Hematopoietic multipotent progenitor cell treated with erythropoietin and hydrocortisone succinate and interleukin-3 and kit ligand, for 6 days (in vitro differentiated cells): ENCODE results near the gene P2RY4.
"Not testable (repeated sequence)": the region's sequence is repeated elsewhere in the genome, so short reads cannot be mapped to it uniquely, and the experiment has no call there.

Source experiments
- DNase-seq: peaks from one replicate; pipeline ENCODE4 v3.0.0-alpha.2; 2015

P2RY4 gene

GRCh38 chrX:70241501-70241900 is 18.5 kb downstream of the P2RY4 start:
- DNase-seq = no peak

GRCh38 chrX:70240751-70241150 is 19.3 kb downstream of the P2RY4 start:
- peak; percentile 55 for DNase-seq

DNA sequence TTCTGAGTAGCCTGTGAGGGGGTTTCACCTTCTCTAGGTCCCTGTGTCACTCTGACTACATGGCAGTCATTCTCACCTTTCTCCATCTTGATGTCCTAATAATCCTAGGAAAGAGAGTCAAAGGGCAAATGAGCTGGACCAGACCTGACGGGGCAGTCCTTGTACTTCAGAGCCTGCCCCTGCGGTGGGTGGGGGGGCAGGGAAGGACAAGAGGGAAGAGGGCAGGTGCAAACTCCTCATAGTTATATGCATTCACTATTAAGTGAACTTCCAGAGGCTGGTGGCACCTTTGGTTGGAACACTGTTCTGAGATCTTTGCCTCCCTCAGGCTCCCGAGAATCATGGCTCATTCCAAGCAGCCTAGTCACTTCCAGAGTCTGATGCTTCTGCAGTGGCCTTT is 25.6 kb downstream of the P2RY4 start, which contains the start of gene AWAT1:
AWAT1 (plus strand) TSS at position 301 of the 400 bp plus-strand sequence; CDS start at position 342, 41 bp downstream.
- no peak for DNase-seq

DNA sequence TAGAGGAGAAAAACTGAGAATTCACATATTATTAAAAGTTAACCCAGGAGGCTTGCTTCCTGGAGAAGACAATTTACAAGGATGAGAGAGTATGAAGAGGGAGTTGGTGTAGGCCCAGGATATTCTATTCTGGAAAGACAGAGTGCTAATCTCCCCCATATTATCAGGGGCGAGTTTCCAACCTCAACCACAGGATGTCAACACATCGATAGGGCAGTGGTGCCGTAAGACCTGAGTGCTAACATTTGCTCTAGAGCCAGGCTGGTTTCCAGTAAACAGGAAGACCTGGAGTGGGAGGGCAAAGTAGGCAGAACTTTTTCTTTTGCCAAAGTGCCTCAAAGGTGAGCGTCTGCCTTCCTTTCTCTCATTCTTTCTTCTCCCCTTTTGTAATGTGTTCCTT is 28.3 kb downstream of the P2RY4 start:
- peak; percentile 37 for DNase-seq

GRCh38 chrX:70226687-70227086 is 33.3 kb downstream of the P2RY4 start:
- no peak for DNase-seq

GRCh38 chrX:70226048-70226447 is 34.0 kb downstream of the P2RY4 start:
- no peak for DNase-seq

DNA sequence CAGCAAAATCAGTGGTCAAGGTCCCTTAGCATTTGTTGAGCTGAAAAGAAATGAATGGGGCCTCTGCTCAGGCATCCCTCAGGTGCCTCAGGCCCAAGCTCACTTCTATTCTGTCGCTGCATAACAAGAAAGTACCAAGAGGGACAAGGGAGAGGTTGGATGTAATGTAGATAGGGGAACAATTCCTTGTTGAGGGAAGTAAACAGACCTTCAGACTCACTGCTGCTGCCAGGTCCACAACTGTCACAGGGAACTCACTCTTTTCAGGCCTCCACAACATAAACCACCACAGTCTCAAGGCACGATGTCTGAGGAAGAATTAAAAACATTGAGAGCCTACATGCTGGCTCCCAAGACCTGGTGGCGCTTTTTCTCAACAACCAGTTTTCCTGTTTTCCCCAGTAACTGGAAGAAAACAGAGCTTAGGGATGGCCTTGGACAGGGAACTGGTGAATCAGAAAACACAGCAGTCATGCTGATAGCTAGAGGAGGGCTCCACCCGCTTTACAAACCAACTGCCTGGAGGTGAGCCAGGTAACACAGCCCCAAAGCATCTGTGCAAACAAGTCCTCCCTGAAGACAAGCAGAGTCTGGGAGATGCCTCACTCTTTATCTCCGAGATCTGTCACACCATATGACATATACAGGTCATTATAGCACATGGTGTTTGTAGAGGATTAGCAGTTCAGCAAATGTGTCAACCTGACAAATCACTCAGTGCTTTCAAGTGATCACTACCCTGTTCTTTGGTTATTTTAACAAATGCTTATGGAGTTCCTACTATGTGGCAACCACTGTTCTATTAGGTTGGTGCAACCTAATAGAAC is 39.9 kb downstream of the P2RY4 start:
- peak; percentile 79 for DNase-seq

- not testable (repeated sequence) for DNase-seq
Observed at GRCh38 chrX:70209570-70209969, 50.4 kb downstream of the P2RY4 start.

- no peak for DNase-seq
Observed at GRCh38 chrX:70208479-70208878, 51.5 kb downstream of the P2RY4 start.
